DOHH2 (cell line): ENCODE results near the gene ANAPC2.
A peak's percentile ranks its signal among the peaks of the same experiment; 100 is the strongest.

Experiments used
- H3F3A ChIP-seq: fragments of 200-600 bp; sonication (generic), shearing (Covaris generic); 2 replicates; pipeline ENCODE4 v1.6.0; 2016; ENCODE audit warnings: antibody characterized with exemption, mild to moderate bottlenecking; ENCODE audit not compliant: control insufficient read depth, insufficient read depth
- H3K27ac ChIP-seq: fragments of 200-600 bp; sonication (generic); 2 replicates; pipeline ENCODE4 v1.5.1; 2014; ENCODE audit warnings: low read depth, mild to moderate bottlenecking, low read length, moderate library complexity
- H3K27me3 ChIP-seq: fragments of 200-600 bp; sonication (generic); 2 replicates; pipeline ENCODE4 v1.6.1; 2014; ENCODE audit warnings: mild to moderate bottlenecking, low read length, mixed read lengths; ENCODE audit not compliant: control insufficient read depth
- H3K36me3 ChIP-seq: fragments of 200-600 bp; sonication (generic); 2 replicates; pipeline ENCODE4 v1.6.1; 2014; ENCODE audit warnings: mild to moderate bottlenecking, low read length, moderate library complexity, mixed read lengths; ENCODE audit not compliant: control insufficient read depth
- H3K4me1 ChIP-seq: fragments of 200-600 bp; sonication (generic); 2 replicates; pipeline ENCODE4 v1.6.1; 2014; ENCODE audit warnings: mild to moderate bottlenecking, low read length, mixed read lengths; ENCODE audit not compliant: control insufficient read depth
- H3K4me2 ChIP-seq: fragments of 200-600 bp; sonication (generic); 2 replicates; pipeline ENCODE4 v1.6.0; 2014; ENCODE audit warnings: mild to moderate bottlenecking, low read length, moderate library complexity
- H3K4me3 ChIP-seq: fragments of 200-600 bp; sonication (generic); 2 replicates; pipeline ENCODE4 v1.5.1; 2014; ENCODE audit warnings: mild to moderate bottlenecking, low read length, mixed read lengths
- H3K79me2 ChIP-seq: fragments of 200-600 bp; sonication (generic); 2 replicates; pipeline ENCODE4 v1.6.1; 2014; ENCODE audit warnings: mild to moderate bottlenecking, low read length, mixed read lengths; ENCODE audit not compliant: control insufficient read depth
- H3K9me2 ChIP-seq: fragments of 200-600 bp; sonication (generic); replicated peaks from 2 replicates; pipeline ENCODE4 v1.6.1; 2014; ENCODE audit warnings: mild to moderate bottlenecking, low read length, mixed read lengths; ENCODE audit not compliant: control insufficient read depth
- H3K9me3 ChIP-seq: fragments of 200-600 bp; sonication (generic); 2 replicates; pipeline ENCODE4 v1.6.1; 2014; ENCODE audit warnings: antibody characterized with exemption, low read length, mixed read lengths; ENCODE audit not compliant: control insufficient read depth, insufficient read depth
- H4K20me1 ChIP-seq: fragments of 200-600 bp; sonication (generic); 2 replicates; pipeline ENCODE4 v1.6.0; 2014; ENCODE audit warnings: low read depth, mild to moderate bottlenecking, antibody characterized with exemption, low read length, moderate library complexity; ENCODE audit not compliant: control insufficient read depth, insufficient read depth
- CTCF ChIP-seq: fragments of 200-600 bp; sonication (generic); IDR thresholded peaks from one replicate; pipeline ENCODE4 v1.5.1; 2014; ENCODE audit warnings: antibody characterized with exemption, mild to moderate bottlenecking, low read depth, low read length; ENCODE audit not compliant: poor library complexity, severe bottlenecking
- EZH2phosphoT487 ChIP-seq: fragments of 200-600 bp; sonication (generic); IDR thresholded peaks from 2 replicates; pipeline ENCODE4 v1.6.1; 2017; ENCODE audit warnings: borderline replicate concordance, mild to moderate bottlenecking, antibody characterized with exemption, low read length, moderate library complexity, mixed read lengths

ANAPC2 gene

DNA sequence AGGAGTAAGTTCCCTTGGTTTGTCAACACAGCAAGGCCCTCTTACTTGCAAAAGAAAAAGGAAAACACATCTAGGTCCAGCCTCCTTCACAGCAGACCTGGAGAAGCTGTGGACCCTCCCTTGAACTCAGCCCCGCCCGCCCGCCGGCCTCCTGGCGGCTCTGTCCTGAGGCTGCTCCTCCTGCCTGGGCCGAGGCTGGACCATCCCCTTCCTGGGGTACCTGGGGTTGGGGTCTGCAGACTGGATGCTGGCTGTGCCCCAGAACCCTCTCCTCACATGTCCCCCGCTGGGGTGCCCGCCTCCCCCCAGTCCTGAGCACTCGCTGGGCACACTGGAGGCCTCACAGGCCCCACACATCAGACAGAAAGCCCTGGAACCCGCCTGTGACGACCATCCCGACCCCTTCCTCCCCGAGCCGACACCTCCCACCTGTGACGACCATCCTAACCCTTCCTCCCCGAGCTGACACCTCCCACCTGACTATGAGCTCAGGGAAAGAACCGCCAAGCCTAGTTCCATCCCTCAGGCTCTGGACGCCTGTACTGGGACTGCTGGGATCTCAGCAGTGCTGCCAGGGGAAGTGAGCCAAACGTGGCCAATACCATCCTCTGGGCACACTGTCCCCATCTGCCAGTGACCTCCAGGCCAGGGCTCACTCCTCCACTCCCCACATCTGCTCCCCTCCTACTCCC is 9.3 kb downstream of the ANAPC2 start:
- no peaks in the 10 kb centered on the region for H3K27me3 ChIP-seq
- H3K79me2 ChIP-seq = no peaks in the 10 kb centered on the region
- TF ChIP-seq EZH2phosphoT487 (no peak), CTCF (no peak)
- H3K4me2 ChIP-seq = no peak overlapping the region
- H3K9me3 ChIP-seq = no peaks in the 10 kb centered on the region
- H3F3A ChIP-seq = peaks cover 7% of the 10 kb centered on the region
- H3K9me2 ChIP-seq = no peaks in the 10 kb centered on the region
- H3K36me3 ChIP-seq = peaks cover 38% of the 10 kb centered on the region
- H4K20me1 ChIP-seq = peaks cover 5% of the 10 kb centered on the region; the same call in 1 of the 2 replicates
- peaks cover 12% of the 10 kb centered on the region for H3K4me1 ChIP-seq
- H3K4me3 ChIP-seq = no peak overlapping the region
- no peak overlapping the region for H3K27ac ChIP-seq

GRCh38 chr9:137178201-137178938 is 10.0 kb downstream of the ANAPC2 start:
- Histone ChIP-seq H3K9me2 (no peaks in the 10 kb centered on the region), H4K20me1 (peaks cover 5% of the 10 kb centered on the region; the same call in 1 of the 2 replicates), H3K79me2 (no peaks in the 10 kb centered on the region), H3K4me2 (no peak overlapping the region), H3K27ac (no peak overlapping the region), H3K36me3 (peaks cover 32% of the 10 kb centered on the region), H3K4me3 (no peak overlapping the region), H3K9me3 (no peaks in the 10 kb centered on the region), H3F3A (peaks cover 7% of the 10 kb centered on the region), H3K27me3 (no peaks in the 10 kb centered on the region), H3K4me1 (peaks cover 19% of the 10 kb centered on the region)
- no peak for TF ChIP-seq CTCF

DNA sequence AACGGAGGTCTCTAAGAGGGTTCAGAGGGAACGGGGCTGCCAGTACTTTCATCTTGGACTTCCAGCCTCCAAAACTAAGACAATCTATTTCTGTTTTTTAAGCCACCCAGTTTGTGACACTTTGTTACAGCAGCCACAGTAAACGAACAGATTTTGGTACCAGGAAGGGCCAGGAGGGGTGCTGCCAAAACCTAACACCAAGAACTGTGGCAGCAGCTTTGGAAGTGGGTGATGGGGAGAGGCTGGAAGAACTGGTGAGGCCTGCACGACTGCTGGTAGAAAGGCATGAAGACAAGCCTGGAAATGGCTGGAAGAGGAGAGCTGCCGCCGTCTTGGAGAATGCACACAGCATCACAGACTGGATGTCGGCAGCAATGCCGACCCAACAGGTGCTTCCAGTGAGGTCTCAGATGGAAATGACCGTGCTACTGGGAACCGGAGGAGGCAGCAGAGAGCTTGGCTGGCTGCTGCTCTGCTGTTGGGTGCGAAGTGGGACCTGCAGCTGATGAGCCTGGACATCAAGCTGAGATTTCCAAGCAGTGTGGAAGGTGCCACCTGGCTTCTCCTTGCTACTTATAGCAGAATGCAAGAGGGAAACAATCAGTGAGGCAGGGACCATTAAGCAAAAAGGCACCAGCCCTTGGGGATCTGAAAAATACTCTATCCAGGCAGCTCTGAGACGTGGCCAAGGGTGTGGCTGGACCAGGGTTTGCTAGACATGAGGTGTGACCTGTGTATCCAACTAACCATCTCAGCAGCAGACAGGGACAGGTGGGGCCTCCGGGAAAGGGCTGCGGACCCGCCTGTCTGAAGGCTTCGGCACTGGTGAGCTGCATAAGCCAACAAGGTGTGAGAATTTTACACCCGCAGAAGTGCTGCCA is 11.8 kb downstream of the ANAPC2 start:
- H3K4me2 ChIP-seq = no peak overlapping the region

More for the DNA sequence above, 11.8 kb downstream of the ANAPC2 start:
- Histone ChIP-seq H3K9me3 (no peaks in the 10 kb centered on the region), H4K20me1 (peaks cover 5% of the 10 kb centered on the region; the same call in 1 of the 2 replicates), H3K27ac (no peak overlapping the region), H3K79me2 (no peaks in the 10 kb centered on the region), H3K9me2 (no peaks in the 10 kb centered on the region), H3K4me3 (no peak overlapping the region), H3F3A (peaks cover 7% of the 10 kb centered on the region), H3K27me3 (no peaks in the 10 kb centered on the region), H3K4me1 (peaks cover 24% of the 10 kb centered on the region), H3K36me3 (peaks cover 20% of the 10 kb centered on the region)
- TF ChIP-seq EZH2phosphoT487 = no peak
- TF ChIP-seq CTCF = peak; percentile 55
